Measurements from ENCODE around the gene THRA. TPM values are rescaled to one million over a fixed set of nuclear protein-coding genes. Genes with fewer than 3 reads are reported as not detected.
A peak's percentile ranks its signal among the peaks of the same experiment; 100 is the strongest.

The THRA gene
- total and polyA plus RNA-seq, 9 of the 15 experiments (the other 6 are each of a cell fraction or from before 2014, with no cell fraction given), result 0.34 to 23.4 (median 12.7) TPM

GRCh38 chr17:40098846-40099618, 36.3 kb downstream of the THRA start (continued):
- TF ChIP-seq CEBPZ (IDR thresholded peaks at IDR 0.05; ENCODE audit: borderline replicate concordance, low read depth, low read length) (no peak), RBM15 (IDR thresholded peaks at IDR 0.05; ENCODE audit: insufficient read depth, low read length) (no peak), TCF15 (CRISPR knock-in tag; IDR thresholded peaks at IDR 0.05) (no peak), POLR3G (IDR thresholded peaks at IDR 0.05; ENCODE audit: extremely low read depth, insufficient read length, insufficient replicate concordance) (no peak), MTF1 (CRISPR knock-in tag; IDR thresholded peaks at IDR 0.05; ENCODE audit: borderline replicate concordance) (no peak), CHD7 (IDR thresholded peaks at IDR 0.05; ENCODE audit: low read depth, low read length) (no peak), THRB (CRISPR knock-in tag; conservative IDR thresholded peaks at IDR 0.05) (peak; percentile 94), TGIF2 (CRISPR knock-in tag; IDR thresholded peaks at IDR 0.05) (no peak)

All from K562 (cell line).